ENCODE measurements around the gene SLC25A23.

DNA sequence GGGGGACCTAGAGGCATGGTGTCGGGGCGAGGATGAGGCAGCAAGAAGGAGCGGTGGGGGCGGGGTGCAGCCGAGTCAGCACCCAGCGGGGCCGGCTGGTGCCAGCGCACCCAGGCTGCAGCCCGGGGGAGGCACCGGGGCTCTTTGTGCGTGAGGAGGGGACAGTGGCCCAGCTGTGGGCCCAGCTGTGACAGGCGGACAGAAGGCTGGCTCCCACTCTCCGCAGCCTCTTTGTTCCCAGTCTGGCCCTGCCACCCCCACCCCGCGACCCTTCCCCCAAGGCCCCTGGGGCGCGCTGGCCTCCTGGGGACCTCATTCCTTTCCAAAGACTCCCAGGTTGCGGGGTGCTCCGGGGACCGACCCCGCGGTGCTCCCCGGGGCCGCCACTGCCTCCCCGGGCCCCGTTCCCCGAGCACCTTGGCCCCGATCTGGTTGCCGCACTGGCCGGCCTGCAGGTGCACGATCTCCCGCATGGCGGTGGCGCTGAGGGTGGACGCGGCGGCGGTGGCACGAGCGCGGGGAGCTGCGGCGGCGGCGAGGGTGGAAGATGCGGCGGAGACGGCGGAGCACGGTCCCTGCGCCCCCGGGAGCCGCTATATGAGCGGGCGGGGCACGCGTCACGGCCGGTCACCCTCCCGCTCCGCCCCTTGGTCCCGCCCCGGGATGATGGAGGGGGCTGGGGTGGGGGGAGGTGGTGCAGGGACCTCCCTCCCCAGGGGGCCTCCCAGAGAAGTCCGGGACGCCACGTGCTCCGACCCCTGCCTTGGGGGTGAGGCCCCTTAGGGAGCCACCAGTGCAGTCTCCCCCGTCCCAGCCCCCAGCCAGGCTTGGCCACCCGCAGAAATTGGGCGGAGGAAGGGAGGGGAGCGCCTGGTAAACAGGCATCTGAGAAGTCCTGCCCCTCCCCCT, 42.4 kb upstream of the SLC25A23 start, which contains the start of gene TUBB4A:
- TF ChIP-seq, protein P1, sequence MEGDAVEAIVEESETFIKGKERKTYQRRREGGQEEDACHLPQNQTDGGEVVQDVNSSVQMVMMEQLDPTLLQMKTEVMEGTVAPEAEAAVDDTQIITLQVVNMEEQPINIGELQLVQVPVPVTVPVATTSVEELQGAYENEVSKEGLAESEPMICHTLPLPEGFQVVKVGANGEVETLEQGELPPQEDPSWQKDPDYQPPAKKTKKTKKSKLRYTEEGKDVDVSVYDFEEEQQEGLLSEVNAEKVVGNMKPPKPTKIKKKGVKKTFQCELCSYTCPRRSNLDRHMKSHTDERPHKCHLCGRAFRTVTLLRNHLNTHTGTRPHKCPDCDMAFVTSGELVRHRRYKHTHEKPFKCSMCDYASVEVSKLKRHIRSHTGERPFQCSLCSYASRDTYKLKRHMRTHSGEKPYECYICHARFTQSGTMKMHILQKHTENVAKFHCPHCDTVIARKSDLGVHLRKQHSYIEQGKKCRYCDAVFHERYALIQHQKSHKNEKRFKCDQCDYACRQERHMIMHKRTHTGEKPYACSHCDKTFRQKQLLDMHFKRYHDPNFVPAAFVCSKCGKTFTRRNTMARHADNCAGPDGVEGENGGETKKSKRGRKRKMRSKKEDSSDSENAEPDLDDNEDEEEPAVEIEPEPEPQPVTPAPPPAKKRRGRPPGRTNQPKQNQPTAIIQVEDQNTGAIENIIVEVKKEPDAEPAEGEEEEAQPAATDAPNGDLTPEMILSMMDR (IDR thresholded peaks at IDR 0.05): no peak
- TF ChIP-seq POLR2AphosphoS5 (IDR thresholded peaks at IDR 0.05): no peak
